Uterine smooth muscle cell (primary cell): ENCODE results near the gene SHPK. TPM values are rescaled to one million over a fixed set of nuclear protein-coding genes. Genes with fewer than 3 reads are reported as not detected.

Experiments used
- total RNA-seq: library from RNA; depleted of rRNA; stranded (reverse); fragments of >200 nt; gene quantifications from 2 replicates; pipeline ENCODE4 v1.2.3, GENCODE V29; 2014

SHPK gene, protein sequence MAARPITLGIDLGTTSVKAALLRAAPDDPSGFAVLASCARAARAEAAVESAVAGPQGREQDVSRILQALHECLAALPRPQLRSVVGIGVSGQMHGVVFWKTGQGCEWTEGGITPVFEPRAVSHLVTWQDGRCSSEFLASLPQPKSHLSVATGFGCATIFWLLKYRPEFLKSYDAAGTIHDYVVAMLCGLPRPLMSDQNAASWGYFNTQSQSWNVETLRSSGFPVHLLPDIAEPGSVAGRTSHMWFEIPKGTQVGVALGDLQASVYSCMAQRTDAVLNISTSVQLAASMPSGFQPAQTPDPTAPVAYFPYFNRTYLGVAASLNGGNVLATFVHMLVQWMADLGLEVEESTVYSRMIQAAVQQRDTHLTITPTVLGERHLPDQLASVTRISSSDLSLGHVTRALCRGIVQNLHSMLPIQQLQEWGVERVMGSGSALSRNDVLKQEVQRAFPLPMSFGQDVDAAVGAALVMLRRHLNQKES
- 15.4 and 29.7 TPM in 2 replicates for total RNA-seq

DNA sequence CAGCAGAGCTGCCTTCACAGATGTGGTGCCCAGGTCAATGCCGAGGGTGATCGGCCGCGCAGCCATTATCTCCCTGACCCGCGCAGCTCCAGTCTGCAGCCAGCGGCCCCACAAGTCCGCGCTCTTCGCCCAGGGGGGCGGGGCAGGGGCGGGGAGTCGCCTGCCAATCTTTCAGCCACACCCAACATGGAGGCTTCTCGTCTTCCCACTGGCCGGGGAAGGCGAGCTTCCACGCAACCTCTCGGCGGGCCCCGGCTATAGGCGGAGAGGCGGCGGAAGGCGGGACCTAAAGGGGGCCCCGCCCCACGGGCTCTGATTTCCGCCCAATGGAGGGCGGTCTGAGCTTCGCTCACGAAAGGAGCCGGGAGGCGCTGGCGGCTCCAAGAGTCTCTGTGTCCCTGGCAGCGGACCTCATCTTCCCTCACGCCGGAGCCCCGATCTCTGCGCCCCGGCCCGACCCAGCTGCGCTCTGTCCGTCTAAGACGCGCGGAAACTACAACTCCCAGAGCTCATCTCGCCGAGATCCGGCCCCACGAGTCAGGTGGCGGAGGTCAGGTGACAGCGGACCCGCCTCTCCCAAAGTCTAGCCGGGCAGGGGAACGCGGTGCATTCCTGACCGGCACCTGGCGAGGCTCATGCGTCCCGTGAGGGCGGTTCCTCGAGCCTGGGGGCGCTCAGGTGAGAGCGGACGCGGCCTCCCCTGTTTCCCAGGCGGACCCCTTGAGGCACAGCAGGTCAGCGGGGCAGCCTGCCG is at the start of gene SHPK, which contains the start of gene CTNS:
SHPK (minus strand) TSS at position 97 of the 754 bp plus-strand sequence; CDS start at position 66, 31 bp downstream.
CTNS (plus strand) TSS at position 607 of the 754 bp plus-strand sequence. CDS start 3,447 bp downstream, outside the sequence.

DNA sequence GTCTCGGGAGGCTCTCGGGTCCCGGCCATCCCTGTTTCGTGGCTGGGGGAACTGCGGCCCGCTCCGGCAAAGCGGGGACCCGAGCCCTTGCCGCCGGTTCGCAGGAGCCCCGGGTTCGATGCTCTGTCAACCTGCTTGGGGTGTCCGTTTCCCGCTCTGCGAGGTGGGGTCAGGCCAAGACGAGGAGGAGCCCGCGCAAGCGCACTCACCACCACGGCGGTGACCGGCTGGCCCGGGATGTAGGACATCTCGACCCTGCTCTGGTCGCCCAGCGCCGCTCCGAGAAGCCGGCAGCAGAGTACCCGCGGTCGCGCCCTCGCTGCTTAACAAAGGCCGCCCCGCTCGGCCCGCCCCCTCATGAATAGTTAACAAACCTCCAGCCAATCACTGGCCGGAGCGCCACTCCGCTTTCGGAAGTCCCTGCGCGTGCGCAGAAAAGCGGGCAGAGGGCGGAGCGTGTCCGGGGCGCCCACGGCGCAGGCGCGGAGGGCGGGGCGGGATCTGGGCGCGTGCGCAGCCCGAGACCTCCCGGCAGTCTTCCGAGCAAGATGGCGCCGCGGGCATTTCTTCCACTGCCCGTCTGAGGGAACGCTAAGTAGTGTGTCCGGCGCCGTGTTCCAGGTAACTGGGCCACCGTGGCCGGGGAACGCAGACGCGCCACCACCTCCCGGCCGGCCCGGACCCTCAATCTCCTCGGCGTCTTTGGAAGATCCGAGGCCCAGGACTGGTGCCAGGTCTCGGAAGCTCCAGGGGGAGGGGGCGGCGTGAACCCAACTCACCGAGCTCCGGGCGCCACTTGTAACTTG is 32.4 kb upstream of the SHPK start, which contains the start of the genes EMC6 and TAX1BP3:
EMC6 (plus strand) TSS at position 534 of the 806 bp plus-strand sequence. CDS start 335 bp downstream, outside the sequence.
TAX1BP3 (minus strand) TSS at position 300 of the 806 bp plus-strand sequence; CDS start at position 248, 52 bp downstream.

Other genes starting within 250 kb of the SHPK start
- gene OR3A2, start 249.9 kb downstream of the SHPK start, total RNA-seq, result under 0.01 and 0.12 TPM in 2 replicates
- not detected in 2 replicates for gene OR1E1, start 237.8 kb downstream of the SHPK start, total RNA-seq
- gene OR3A3, start 224.9 kb downstream of the SHPK start, total RNA-seq, result 0.33 TPM in 1 of 2 replicates, not detected in the other
- not detected in 2 replicates for gene OR1E2, start 202.4 kb downstream of the SHPK start, total RNA-seq
- gene SPATA22, start 164.4 kb downstream of the SHPK start, total RNA-seq, result not detected in 2 replicates
- 0.62 and 0.77 TPM in 2 replicates for gene ASPA, start 160.3 kb downstream of the SHPK start, total RNA-seq
- 1.00 and 1.5 TPM in 2 replicates for gene TRPV3, start 78.4 kb downstream of the SHPK start, total RNA-seq
- 2.1 and 2.5 TPM in 2 replicates for gene TRPV1, start 26.8 kb downstream of the SHPK start, total RNA-seq
- gene CTNS, start 510 bp upstream of the SHPK start, total RNA-seq, result 19.4 and 35.5 TPM in 2 replicates
- gene TAX1BP3, start 32.3 kb upstream of the SHPK start, total RNA-seq, result 179 and 184 TPM in 2 replicates
- gene EMC6, start 32.6 kb upstream of the SHPK start, total RNA-seq, result 17.4 and 25.3 TPM in 2 replicates
- gene P2RX5, start 59.9 kb upstream of the SHPK start, total RNA-seq, result 3.7 and 4.0 TPM in 2 replicates
- 2.5 and 8.9 TPM in 2 replicates for gene HASPIN, start 87.7 kb upstream of the SHPK start, total RNA-seq
- 12.2 and 16.0 TPM in 2 replicates for gene ITGAE, start 164.9 kb upstream of the SHPK start, total RNA-seq
- 21.4 and 28.1 TPM in 2 replicates for gene NCBP3, start 210.0 kb upstream of the SHPK start, total RNA-seq